GM23338 (cell line): ENCODE results near the gene TAF1B. TPM values are rescaled to one million over a fixed set of nuclear protein-coding genes. Genes with fewer than 3 reads are reported as not detected.

Experiments used
- ATAC-seq: fragments of 200-7000 bp; cut with Tn5 transposase; 3 replicates; pipeline ENCODE4 v1.9.1; 2020
- DNase-seq: peaks from one replicate; pipeline ENCODE4 v3.0.0-alpha.2; 2015; ENCODE audit warnings: low spot score
- H2AFZ ChIP-seq: fragments of 200-600 bp; sonication (generic); 2 replicates; pipeline ENCODE4 v1.8.0; 2016; ENCODE audit warnings: antibody characterized with exemption, mild to moderate bottlenecking, moderate library complexity
- H3F3A ChIP-seq: fragments of 200-600 bp; sonication (generic); replicated peaks from 2 replicates; pipeline ENCODE4 v1.8.0; 2017; ENCODE audit warnings: antibody characterized with exemption, mixed run types, low read depth
- H3K27ac ChIP-seq: fragments of 200-600 bp; sonication (generic); 2 replicates; pipeline ENCODE4 v1.6.1; 2016; ENCODE audit warnings: low read depth
- H3K27me3 ChIP-seq: fragments of 200-600 bp; sonication (generic); 2 replicates; pipeline ENCODE4 v1.8.0; 2016; ENCODE audit warnings: mild to moderate bottlenecking, mixed run types, moderate library complexity; ENCODE audit not compliant: insufficient read depth
- H3K36me3 ChIP-seq: fragments of 200-600 bp; sonication (generic); 2 replicates; pipeline ENCODE4 v1.8.0; 2016; ENCODE audit warnings: mild to moderate bottlenecking; ENCODE audit not compliant: insufficient read depth
- H3K4me1 ChIP-seq: fragments of 200-600 bp; sonication (generic); 2 replicates; pipeline ENCODE4 v1.8.0; 2016; ENCODE audit warnings: mild to moderate bottlenecking, moderate library complexity; ENCODE audit not compliant: insufficient read depth
- H3K4me2 ChIP-seq: fragments of 200-600 bp; sonication (generic); 2 replicates; pipeline ENCODE4 v1.7.1; 2017; ENCODE audit warnings: mixed run types
- H3K4me3 ChIP-seq: fragments of 200-600 bp; sonication (generic); 2 replicates; pipeline ENCODE4 v1.6.1; 2016; ENCODE audit warnings: mixed run types
- H3K79me2 ChIP-seq: fragments of 200-600 bp; sonication (generic); replicated peaks from 2 replicates; pipeline ENCODE4 v1.8.0; 2017; ENCODE audit warnings: mild to moderate bottlenecking; ENCODE audit not compliant: insufficient read depth
- H3K9me2 ChIP-seq: fragments of 200-600 bp; sonication (generic); 2 replicates; pipeline ENCODE4 v1.8.0; 2017; ENCODE audit not compliant: insufficient read depth
- H4K20me1 ChIP-seq: fragments of 200-600 bp; sonication (generic); replicated peaks from 2 replicates; pipeline ENCODE4 v1.8.0; 2017; ENCODE audit warnings: mild to moderate bottlenecking; ENCODE audit not compliant: insufficient read depth
- H3K27ac Mint-ChIP-seq: 2 replicates; pipeline ENCODE4 v1.8.0; 2020; ENCODE audit warnings: inconsistent platforms, mild to moderate bottlenecking, moderate library complexity, mixed read lengths
- H3K27me3 Mint-ChIP-seq: 3 replicates; pipeline ENCODE4 v1.8.0; 2022; ENCODE audit warnings: low read depth, mild to moderate bottlenecking, moderate library complexity, mixed read lengths, inconsistent platforms; ENCODE audit not compliant: insufficient read depth, poor library complexity
- H3K36me3 Mint-ChIP-seq: 3 replicates; pipeline ENCODE4 v1.8.0; 2021; ENCODE audit warnings: low read depth, mild to moderate bottlenecking, inconsistent platforms, moderate library complexity, mixed read lengths
- H3K4me1 Mint-ChIP-seq: 3 replicates; pipeline ENCODE4 v1.8.0; 2020; ENCODE audit warnings: mild to moderate bottlenecking, inconsistent platforms, mixed read lengths
- H3K4me3 Mint-ChIP-seq: 3 replicates; pipeline ENCODE4 v1.8.0; 2021; ENCODE audit warnings: moderate library complexity, mild to moderate bottlenecking, inconsistent platforms, mixed read lengths
- H3K9me3 Mint-ChIP-seq: 3 replicates; pipeline ENCODE4 v1.8.0; 2020; ENCODE audit warnings: moderate library complexity, mild to moderate bottlenecking, inconsistent platforms, mixed read lengths
- CREB1 ChIP-seq: fragments of 250-450 bp; sonication (Bioruptor Pico); IDR thresholded peaks from 2 replicates; pipeline ENCODE4 v1.5.0; 2020; ENCODE audit warnings: low read depth, mild to moderate bottlenecking, moderate library complexity
- CTCF ChIP-seq, 2 experiments: fragments of 200-600 bp in 1 of 2; sonication (generic) in 1 of 2; conservative IDR thresholded peaks; 2 replicates each; pipeline versions ENCODE4 v1.5.1 to v1.6.1; 2016 to 2017; ENCODE audit warnings: antibody characterized with exemption in 2 of 2, low read depth in 2 of 2, mild to moderate bottlenecking in 2 of 2, moderate library complexity in 1 of 2
- ETS1 ChIP-seq: IDR thresholded peaks from 2 replicates; pipeline ENCODE4 v1.6.1; 2016; ENCODE audit warnings: antibody characterized with exemption
- EZH2phosphoT487 ChIP-seq: fragments of 200-600 bp; sonication (generic); IDR thresholded peaks from one replicate; pipeline ENCODE4 v1.8.1; 2018; ENCODE audit warnings: antibody characterized with exemption; ENCODE audit not compliant: unreplicated experiment
- JUNB ChIP-seq: IDR thresholded peaks from one replicate; pipeline ENCODE4 v1.6.1; 2016; ENCODE audit warnings: antibody characterized with exemption; ENCODE audit not compliant: unreplicated experiment
- NANOG ChIP-seq: IDR thresholded peaks from 2 replicates; pipeline ENCODE4 v1.6.1; 2016; ENCODE audit warnings: antibody characterized with exemption, borderline replicate concordance
- POLR2AphosphoS5 ChIP-seq: IDR thresholded peaks from 2 replicates; pipeline ENCODE4 v1.6.1; 2016; ENCODE audit warnings: antibody characterized with exemption, low read depth
- REST ChIP-seq: IDR thresholded peaks from one replicate; pipeline ENCODE4 v1.6.1; 2018; ENCODE audit warnings: antibody characterized with exemption; ENCODE audit not compliant: unreplicated experiment
- STAT1 ChIP-seq: IDR thresholded peaks from one replicate; pipeline ENCODE4 v1.6.1; 2016; ENCODE audit warnings: antibody characterized with exemption; ENCODE audit not compliant: unreplicated experiment
- ZNF114 ChIP-seq: fragments of 250-450 bp; sonication (Bioruptor Pico); IDR thresholded peaks from 2 replicates; pipeline ENCODE4 v1.5.0; 2020; ENCODE audit warnings: mild to moderate bottlenecking, moderate library complexity
- ZNF462 ChIP-seq: fragments of 250-450 bp; sonication (Bioruptor Pico); IDR thresholded peaks from 2 replicates; pipeline ENCODE4 v1.5.0; 2020; ENCODE audit warnings: mild to moderate bottlenecking, moderate library complexity
- polyA plus RNA-seq: library from polyadenylated mRNA; unstranded; fragments of >200 nt; fragmentation: Nextera tagmentation; extraction: Ambion mirVana; gene quantifications from 2 replicates; pipeline ENCODE4 v1.2.1, GENCODE V29; 2016
- total RNA-seq: library from RNA; depleted of rRNA; stranded (reverse); fragments of >200 nt; shearing (Covaris generic); gene quantifications from 2 replicates; pipeline ENCODE4 v1.2.3, GENCODE V29; 2014

TAF1B gene
- total and polyA plus RNA-seq, 2 experiments from 2014 or later: 22.2 to 28.9 TPM

GRCh38 chr2:9836517-9836916 lies 6.8 kb upstream of the TAF1B start:
- H2AFZ ChIP-seq: no peak overlapping the region
- DNase-seq (no peak), ATAC-seq (no peak)
- H3K27ac ChIP-seq: no peak overlapping the region
- no peaks in the 10 kb centered on the region for H3F3A ChIP-seq
- H3K4me3 ChIP-seq: no peak overlapping the region
- Mint-ChIP-seq H3K9me3 (no peaks in the 10 kb centered on the region), H3K27ac (no peak overlapping the region), H3K36me3 (no peaks in the 10 kb centered on the region), H3K4me1 (peaks cover 5% of the 10 kb centered on the region), H3K27me3 (peaks cover 3% of the 10 kb centered on the region), H3K4me3 (no peak overlapping the region)
- no peak overlapping the region for H3K4me2 ChIP-seq
- H3K9me2 ChIP-seq: no peaks in the 10 kb centered on the region
- no peak for TF ChIP-seq NANOG
- TF ChIP-seq ETS1: no peak
- TF ChIP-seq JUNB: no peak
- no peak for TF ChIP-seq REST
- no peak for TF ChIP-seq ZNF114
- TF ChIP-seq EZH2phosphoT487: no peak
- TF ChIP-seq STAT1: no peak
- no peak for TF ChIP-seq ZNF462 (CRISPR knock-in tag)
- no peak for TF ChIP-seq POLR2AphosphoS5
- TF ChIP-seq CTCF (conservative IDR thresholded peaks at IDR 0.05; ENCODE audit: low read depth in 2 of 2): no peak
- TF ChIP-seq CREB1 (CRISPR knock-in tag): no peak
- no peaks in the 10 kb centered on the region for H3K36me3 ChIP-seq
- H3K4me1 ChIP-seq: 0 out of 2 replicates have a peak, but pooled peaks cover 4% of the 10 kb centered on the region
- H3K27me3 ChIP-seq: no peaks in the 10 kb centered on the region
- H3K79me2 ChIP-seq: no peaks in the 10 kb centered on the region
- no peaks in the 10 kb centered on the region for H4K20me1 ChIP-seq
